Kidney epithelial cell (primary cell): Measurements from ENCODE around the gene PHACTR3. TPM values are rescaled to one million over a fixed set of nuclear protein-coding genes. Genes with fewer than 3 reads are reported as not detected.

ENCODE experiments used
- DNase-seq: peaks from one replicate; pipeline ENCODE4 v3.0.0-alpha.2; 2010; ENCODE audit warnings: low read depth
- H3K27me3 ChIP-seq: 2 replicates; pipeline ENCODE4 v1.6.0; 2011; ENCODE audit warnings: low read length; ENCODE audit not compliant: control insufficient read depth, insufficient read depth
- H3K36me3 ChIP-seq: 2 replicates; pipeline ENCODE4 v1.5.1; 2011; ENCODE audit warnings: low read length; ENCODE audit not compliant: control insufficient read depth, insufficient read depth
- H3K4me3 ChIP-seq: 2 replicates; pipeline ENCODE4 v1.5.1; 2011; ENCODE audit warnings: low read depth, mild to moderate bottlenecking, control low read depth, low read length
- total RNA-seq: library from RNA; depleted of rRNA; stranded (reverse); fragments of >200 nt; gene quantifications from 2 replicates; pipeline ENCODE4 v1.2.3, GENCODE V29; 2015
- TF ChIP-seq, protein P1 (sequence below): IDR thresholded peaks from 2 replicates; pipeline ENCODE4 v1.5.1; 2011; ENCODE audit warnings: mild to moderate bottlenecking, moderate library complexity, low read length, control low read depth, inconsistent platforms; ENCODE audit not compliant: insufficient read depth, poor library complexity, severe bottlenecking

The PHACTR3 gene
- total RNA-seq, 1 donor from 2014 or later = not detected

DNA sequence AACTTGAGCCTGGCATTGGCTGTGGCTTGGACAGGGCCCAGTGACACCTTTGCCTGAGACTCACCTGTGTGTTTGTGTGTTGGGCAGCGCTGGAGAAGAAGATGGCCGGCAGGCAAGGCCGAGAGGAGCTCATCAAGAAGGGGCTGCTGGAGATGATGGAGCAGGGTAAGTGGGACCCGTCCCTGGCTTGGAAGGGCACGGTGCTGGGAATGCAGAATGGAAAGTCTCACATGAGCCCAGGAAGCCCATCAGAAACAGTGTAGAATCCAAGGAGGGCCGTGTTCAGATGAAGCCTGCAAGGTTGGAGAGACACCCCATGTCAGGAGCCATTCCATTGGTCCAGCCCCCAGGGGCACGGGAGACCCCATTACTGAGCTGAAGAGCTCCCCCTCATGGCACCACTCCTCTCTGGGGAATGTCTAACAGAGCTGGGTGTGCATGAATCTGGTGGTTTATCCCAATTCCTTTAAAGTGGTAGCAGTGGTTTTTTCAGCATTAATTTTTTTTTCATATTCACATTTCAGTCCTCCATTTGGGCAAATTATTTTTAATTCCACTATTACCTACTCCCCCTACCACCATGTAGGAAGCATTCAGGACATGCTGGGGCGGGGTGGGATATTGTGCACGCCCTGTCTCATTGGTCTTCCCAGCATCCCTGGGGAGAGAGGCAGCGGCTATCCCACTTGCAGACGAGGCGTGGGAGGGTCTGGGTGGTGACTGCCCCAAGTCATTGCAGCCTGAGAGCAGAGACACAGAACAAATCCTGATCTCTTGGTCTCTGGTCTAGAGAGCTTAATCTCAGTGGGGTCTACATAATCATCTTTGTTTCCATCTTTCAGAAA, 143.6 kb downstream of the PHACTR3 start:
- TF ChIP-seq, protein P1, sequence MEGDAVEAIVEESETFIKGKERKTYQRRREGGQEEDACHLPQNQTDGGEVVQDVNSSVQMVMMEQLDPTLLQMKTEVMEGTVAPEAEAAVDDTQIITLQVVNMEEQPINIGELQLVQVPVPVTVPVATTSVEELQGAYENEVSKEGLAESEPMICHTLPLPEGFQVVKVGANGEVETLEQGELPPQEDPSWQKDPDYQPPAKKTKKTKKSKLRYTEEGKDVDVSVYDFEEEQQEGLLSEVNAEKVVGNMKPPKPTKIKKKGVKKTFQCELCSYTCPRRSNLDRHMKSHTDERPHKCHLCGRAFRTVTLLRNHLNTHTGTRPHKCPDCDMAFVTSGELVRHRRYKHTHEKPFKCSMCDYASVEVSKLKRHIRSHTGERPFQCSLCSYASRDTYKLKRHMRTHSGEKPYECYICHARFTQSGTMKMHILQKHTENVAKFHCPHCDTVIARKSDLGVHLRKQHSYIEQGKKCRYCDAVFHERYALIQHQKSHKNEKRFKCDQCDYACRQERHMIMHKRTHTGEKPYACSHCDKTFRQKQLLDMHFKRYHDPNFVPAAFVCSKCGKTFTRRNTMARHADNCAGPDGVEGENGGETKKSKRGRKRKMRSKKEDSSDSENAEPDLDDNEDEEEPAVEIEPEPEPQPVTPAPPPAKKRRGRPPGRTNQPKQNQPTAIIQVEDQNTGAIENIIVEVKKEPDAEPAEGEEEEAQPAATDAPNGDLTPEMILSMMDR = no peak
- H3K27me3 ChIP-seq = peaks cover 16% of the 10 kb centered on the region

DNA sequence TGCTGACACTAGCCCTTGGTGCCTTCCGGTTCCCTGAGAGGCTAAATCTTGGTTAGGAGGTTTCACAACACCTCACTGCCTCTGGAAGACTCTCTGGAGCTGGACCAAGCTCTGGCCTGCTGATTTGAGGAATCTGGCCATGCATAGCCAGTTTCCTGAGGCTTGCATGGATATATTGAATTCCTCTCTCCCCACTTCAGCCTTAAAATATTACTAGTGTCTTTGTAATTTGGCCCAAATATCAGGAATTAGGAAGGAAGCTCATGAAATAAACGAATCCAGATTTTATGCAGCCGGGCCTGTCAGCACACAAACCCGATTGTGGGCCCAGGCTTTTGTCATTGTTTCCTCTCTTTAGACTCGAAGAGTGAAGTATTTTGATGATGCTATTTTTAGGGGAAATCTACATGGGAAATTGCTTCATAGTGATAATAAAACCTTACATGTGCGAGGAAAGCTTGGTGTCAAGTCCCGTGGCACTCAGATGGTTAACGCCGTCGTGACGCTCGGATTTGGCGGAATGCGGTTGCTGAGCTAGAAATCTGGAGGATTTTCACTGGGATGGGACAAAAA, 144.4 kb downstream of the PHACTR3 start:
- TF ChIP-seq, protein P1 = no peak
- DNase-seq = no peak
- Histone ChIP-seq H3K4me3 (no peak overlapping the region), H3K36me3 (no peaks in the 10 kb centered on the region), H3K27me3 (peaks cover 19% of the 10 kb centered on the region)

More for the DNA sequence above, 143.6 kb downstream of the PHACTR3 start:
- H3K4me3 ChIP-seq = no peak overlapping the region
- H3K36me3 ChIP-seq = no peaks in the 10 kb centered on the region
- no peak for DNase-seq

DNA sequence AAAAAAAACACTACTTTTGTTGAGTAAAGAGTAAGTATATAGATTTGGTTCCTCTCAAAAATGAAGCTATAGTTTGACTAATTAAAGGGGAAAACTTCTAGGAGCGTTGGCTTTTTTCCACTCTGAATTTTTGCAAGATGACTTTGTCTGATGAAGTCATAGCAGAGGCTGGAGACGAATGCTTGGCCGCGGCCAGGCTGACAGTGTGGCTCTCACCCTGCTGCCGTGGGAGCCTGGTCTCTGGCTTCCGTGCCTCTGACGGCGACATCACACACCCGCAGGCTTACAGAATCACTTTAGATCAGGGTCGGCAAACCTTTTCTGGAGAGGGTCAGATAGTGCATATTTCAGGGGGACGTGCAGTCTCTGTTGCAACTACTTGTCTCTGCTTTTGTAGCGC, 145.0 kb downstream of the PHACTR3 start:
- no peak for DNase-seq
- Histone ChIP-seq H3K4me3 (no peak overlapping the region), H3K36me3 (no peaks in the 10 kb centered on the region), H3K27me3 (peaks cover 20% of the 10 kb centered on the region)
- TF ChIP-seq, protein P1 = no peak

DNA sequence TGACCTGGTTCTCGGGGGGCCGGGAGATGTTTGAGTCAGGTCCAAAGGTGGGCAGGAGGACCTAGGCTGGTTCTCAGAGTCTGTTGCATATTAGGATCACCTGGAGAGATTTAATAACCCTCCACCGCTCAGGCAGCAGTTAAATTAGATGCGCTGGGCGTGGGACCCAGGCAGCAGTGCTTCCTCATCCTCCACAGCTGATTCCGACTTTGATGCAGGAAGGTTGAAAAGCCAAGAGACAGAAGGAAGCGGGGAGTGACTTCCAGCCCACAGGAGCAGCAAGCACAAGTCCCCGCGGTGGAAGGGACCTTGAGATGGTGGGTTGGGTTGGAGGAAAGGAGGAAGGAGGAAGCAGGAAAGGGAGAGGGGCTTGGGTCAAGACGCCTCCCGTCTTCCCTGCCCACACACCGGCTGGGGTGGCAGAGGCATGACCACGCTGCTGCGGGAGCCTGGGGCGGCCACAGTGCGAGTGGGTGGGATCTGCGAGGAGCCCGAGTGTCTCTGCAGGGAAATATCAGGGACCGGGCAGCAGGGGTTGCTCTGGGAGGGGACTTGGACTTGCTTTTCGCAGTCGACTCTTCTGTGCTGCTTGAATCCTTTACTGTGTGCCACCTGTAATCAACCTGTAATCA, 146.0 kb downstream of the PHACTR3 start:
- no peak for DNase-seq
- Histone ChIP-seq H3K36me3 (no peaks in the 10 kb centered on the region), H3K27me3 (peaks cover 20% of the 10 kb centered on the region), H3K4me3 (no peak overlapping the region)
- TF ChIP-seq, protein P1 = no peak

DNA sequence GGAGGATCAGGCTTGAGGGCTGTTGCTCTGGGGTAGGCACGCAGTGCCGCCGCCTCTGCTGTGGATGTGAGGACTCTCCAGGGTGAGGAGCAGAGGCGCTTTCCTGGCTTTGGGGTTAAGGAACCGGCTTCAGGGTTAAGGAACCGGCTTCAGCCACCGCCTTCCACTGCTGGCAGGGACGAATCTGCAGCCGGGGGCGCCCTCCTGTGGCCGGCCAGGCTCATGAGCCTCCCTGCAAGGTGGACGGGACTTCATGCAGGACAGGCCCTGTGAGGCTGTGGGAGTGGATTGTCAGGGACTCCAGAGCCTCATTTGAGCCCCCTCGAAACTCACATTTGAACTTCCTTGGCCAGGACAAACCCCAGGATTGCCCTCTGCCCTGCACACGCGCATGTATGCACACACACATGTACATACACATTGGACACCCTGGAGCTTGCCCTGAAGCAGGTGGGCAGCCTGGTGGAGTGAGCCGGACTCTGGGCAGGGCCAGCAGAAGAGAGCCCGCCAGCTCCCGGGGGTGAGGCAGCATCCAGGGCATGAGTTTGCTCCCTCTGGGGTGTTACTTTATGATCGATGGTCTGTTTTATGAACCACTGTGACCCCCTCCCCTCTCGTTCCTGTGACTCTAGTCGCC, 146.9 kb downstream of the PHACTR3 start:
- H3K36me3 ChIP-seq = no peaks in the 10 kb centered on the region
- H3K4me3 ChIP-seq = no peak overlapping the region
- H3K27me3 ChIP-seq = peaks cover 20% of the 10 kb centered on the region
- no peak for DNase-seq
- TF ChIP-seq, protein P1 = peak; percentile 82
